ENCODE results near the gene IL22RA2.
A peak's percentile ranks its signal among the peaks of the same experiment; 100 is the strongest.

Gene IL22RA2

DNA sequence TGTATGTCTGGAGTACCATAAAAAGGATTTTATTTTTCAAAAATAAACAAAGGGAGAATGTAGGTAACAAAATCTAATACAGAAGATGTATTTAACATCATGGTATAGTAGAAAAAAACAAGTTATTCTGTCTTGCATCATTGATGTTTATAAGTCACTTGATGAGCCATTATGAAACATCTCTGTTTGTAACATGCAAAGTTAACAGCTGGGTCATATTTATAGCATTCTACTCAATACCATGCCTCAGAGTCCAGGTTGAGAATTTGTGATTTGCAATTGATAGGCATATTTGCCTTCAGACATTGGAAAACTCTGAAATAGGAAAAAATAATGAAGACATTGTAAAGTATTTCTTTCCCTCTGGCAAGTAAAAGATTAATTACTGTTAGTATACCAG lies 76.4 kb downstream of the IL22RA2 start:
- Mint-ChIP-seq H3K4me1 (peaks cover 47 to 86% of the 10 kb centered on the region in 2 donors), H3K27ac (no peak overlapping the region), H3K36me3 (peaks cover 0 to 2% of the 10 kb centered on the region in 2 donors), H3K9me3 (no peaks in the 10 kb centered on the region), H3K4me3 (peak overlapping the region in 1 of 2 donors; percentile 14), H3K27me3 (no peaks in the 10 kb centered on the region)
- DNase-seq, result no peak
- no peak for ATAC-seq (replicated peaks)

DNA sequence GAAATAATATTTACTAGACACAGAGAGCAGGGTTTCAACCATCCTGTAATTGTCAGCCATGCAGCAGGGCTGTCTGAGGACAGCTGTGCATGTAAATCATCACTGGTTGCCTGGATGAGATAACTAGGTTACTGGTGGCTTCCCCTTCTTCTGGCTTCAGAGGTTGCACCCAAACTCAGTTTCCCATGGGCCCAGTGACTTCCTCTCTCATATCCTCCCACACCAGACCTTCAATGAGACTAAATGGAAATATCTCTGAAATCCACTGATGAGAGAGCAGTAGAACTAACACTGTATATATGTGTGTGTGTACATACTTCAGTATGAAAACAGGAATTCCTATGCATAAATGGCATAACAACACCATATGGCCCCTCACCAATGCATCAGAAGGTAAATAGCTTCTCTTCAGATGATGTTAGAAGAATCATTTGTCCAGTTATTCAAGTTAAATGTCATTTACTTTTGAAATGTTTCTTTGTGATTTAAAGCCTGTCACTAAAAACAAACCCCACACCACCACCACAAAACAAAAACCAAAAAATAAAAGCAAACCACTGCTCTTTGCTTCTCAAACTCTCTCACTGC lies 77.7 kb downstream of the IL22RA2 start:
- Mint-ChIP-seq H3K27me3 (no peaks in the 10 kb centered on the region), H3K36me3 (peaks cover 0 to 2% of the 10 kb centered on the region in 2 donors), H3K4me1 (peaks cover 39 to 72% of the 10 kb centered on the region in 2 donors), H3K4me3 (peak overlapping the region; percentile 42 to 55), H3K27ac (peak overlapping the region; percentile 84), H3K9me3 (no peaks in the 10 kb centered on the region)
- peak; percentile 69 for DNase-seq
- ATAC-seq (replicated peaks), result peak; percentile 89 to 91

DNA sequence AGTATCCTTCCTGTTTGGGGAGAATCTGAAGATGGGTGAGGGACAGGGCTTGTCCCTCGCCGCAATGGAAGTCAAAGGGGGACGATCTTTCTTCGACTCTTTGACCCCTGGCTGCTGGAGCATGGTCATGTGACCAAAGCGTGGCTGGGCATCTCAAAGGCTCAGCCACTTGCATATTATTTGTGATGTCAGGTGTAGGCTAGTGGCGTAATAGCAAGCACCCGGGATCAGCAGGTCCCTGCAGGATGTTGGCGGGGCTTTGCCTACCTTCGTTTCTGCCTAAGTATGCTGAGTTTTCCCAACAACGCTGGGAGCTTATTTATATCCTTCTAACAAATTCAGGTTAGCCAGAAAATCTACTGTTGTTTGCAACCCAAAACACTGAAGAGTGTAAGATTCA lies 78.4 kb downstream of the IL22RA2 start:
- ATAC-seq (replicated peaks) (no peak), DNase-seq (no peak)
- Mint-ChIP-seq H3K9me3 (no peaks in the 10 kb centered on the region), H3K4me3 (no peak overlapping the region), H3K27me3 (no peaks in the 10 kb centered on the region), H3K4me1 (peaks cover 39 to 66% of the 10 kb centered on the region in 2 donors), H3K27ac (no peak overlapping the region), H3K36me3 (peaks cover 0 to 2% of the 10 kb centered on the region in 2 donors)

- DNase-seq (peak; percentile 53), ATAC-seq (replicated peaks) (peak; percentile 43 to 51)
- Mint-ChIP-seq H3K36me3 (peaks cover 0 to 2% of the 10 kb centered on the region in 2 donors), H3K9me3 (no peaks in the 10 kb centered on the region), H3K4me1 (peaks cover 34 to 60% of the 10 kb centered on the region in 2 donors), H3K4me3 (no peak overlapping the region), H3K27ac (peak overlapping the region; percentile 42), H3K27me3 (no peaks in the 10 kb centered on the region)
These were observed 78.9 kb downstream of the IL22RA2 start for GRCh38 chr6:137094411-137095008.
